B cell (primary cell): ENCODE data around the gene EEF1AKMT2. TPM values are rescaled to one million over a fixed set of nuclear protein-coding genes. Genes with fewer than 3 reads are reported as not detected.

Source experiments
- ATAC-seq: fragments of 200-7000 bp; cut with Tn5 transposase; one replicate; pipeline ENCODE4 v1.10.0; 2021; ENCODE audit warnings: low read depth, mild to moderate bottlenecking, moderate number of reproducible peaks, moderate library complexity
- CTCF ChIA-PET: fragments of 350-600 bp; sonication (Branson Sonifier 250); formaldehyde crosslinking; loops from one replicate; lab custom pipeline; 2021; ENCODE audit warnings: antibody characterized with exemption, inconsistent platforms; lab: Charles Lee
- POLR2A ChIA-PET: fragments of 350-600 bp; sonication (Branson Sonifier 250); formaldehyde crosslinking; loops from one replicate; lab custom pipeline; 2021; ENCODE audit warnings: antibody characterized with exemption; lab: Charles Lee
- DNase-seq: peaks from one replicate; pipeline ENCODE4 v3.0.0; 2013
- H2AFZ ChIP-seq: 2 replicates; pipeline ENCODE4 v1.6.1; 2012; ENCODE audit warnings: mild to moderate bottlenecking, low read depth, low read length; ENCODE audit not compliant: insufficient read depth, poor library complexity, severe bottlenecking
- H3K27ac ChIP-seq, 2 donors: 1 replicate in 1 of 2; 2 replicates in 1 of 2; pipeline ENCODE4 v1.5.1; 2012 to 2013; ENCODE audit warnings: low read length in 2 of 2, mild to moderate bottlenecking in 2 of 2, moderate library complexity in 1 of 2
- H3K27me3 ChIP-seq, 4 experiments: fragments of 200-600 bp in 1 of 4; sonication (generic) in 1 of 4; replicated peaks in 1 of 4; 1 replicate in 2 of 4; 2 replicates in 2 of 4; pipeline versions ENCODE4 v1.6.1 to v1.7.0; 2013 to 2016; ENCODE audit warnings: low read length in 3 of 4, mild to moderate bottlenecking in 2 of 4, mixed read lengths in 1 of 4, moderate library complexity in 1 of 4; ENCODE audit not compliant: insufficient read depth in 4 of 4, control insufficient read depth in 3 of 4; ENCODE audit errors: control extremely low read depth in 1 of 4
- H3K36me3 ChIP-seq, 2 experiments: replicated peaks in 1 of 2; 1 replicate in 1 of 2; 2 replicates in 1 of 2; pipeline versions ENCODE4 v1.6.1 to v1.7.1; 2013; ENCODE audit warnings: low read length in 1 of 2; ENCODE audit not compliant: insufficient read depth in 2 of 2, control insufficient read depth in 1 of 2; ENCODE audit errors: control extremely low read depth in 1 of 2, extremely low read depth in 1 of 2
- H3K4me1 ChIP-seq, 2 donors: fragments of 200-600 bp in 1 of 2; sonication (generic) in 1 of 2; 1 replicate in 1 of 2; 2 replicates in 1 of 2; pipeline versions ENCODE4 v1.5.1 to v1.6.1; 2013 to 2017; ENCODE audit warnings: low read length in 2 of 2; ENCODE audit not compliant: control insufficient read depth in 2 of 2, insufficient read depth in 2 of 2
- H3K4me2 ChIP-seq: replicated peaks from 2 replicates; pipeline ENCODE3; 2012; ENCODE audit warnings: mild to moderate bottlenecking, low read depth, low read length; ENCODE audit not compliant: poor library complexity, severe bottlenecking
- H3K4me3 ChIP-seq, 5 experiments: fragments of 200-600 bp in 1 of 5; sonication (generic) in 1 of 5; 1 replicate in 3 of 5; 2 replicates in 2 of 5; pipeline versions ENCODE4 v1.5.1 to v1.7.0; 2011 to 2016; ENCODE audit warnings: low read length in 4 of 5, mild to moderate bottlenecking in 4 of 5, low read depth in 2 of 5, control low read depth in 1 of 5, moderate library complexity in 1 of 5; ENCODE audit not compliant: insufficient read depth in 1 of 5; ENCODE audit errors: control extremely low read depth in 1 of 5, extremely low read depth in 1 of 5
- H3K79me2 ChIP-seq: fragments of 200-600 bp; sonication (generic); one replicate; pipeline ENCODE4 v1.6.0; 2016; ENCODE audit warnings: low read length; ENCODE audit not compliant: control insufficient read depth, insufficient read depth
- H3K9ac ChIP-seq: fragments of 200-600 bp; sonication (generic); 2 replicates; pipeline ENCODE4 v1.6.1; 2017; ENCODE audit warnings: mild to moderate bottlenecking, low read length, moderate library complexity
- H3K9me3 ChIP-seq, 3 donors: one replicate each; pipeline versions ENCODE4 v1.6.1 to v1.7.1; 2013; ENCODE audit warnings: low read length in 2 of 3; ENCODE audit not compliant: control insufficient read depth in 2 of 3, insufficient read depth in 1 of 3; ENCODE audit errors: control extremely low read depth in 1 of 3
- H4K20me1 ChIP-seq: 2 replicates; pipeline ENCODE4 v1.6.0; 2012; ENCODE audit warnings: mild to moderate bottlenecking, low read length; ENCODE audit not compliant: insufficient read depth, control insufficient read depth, poor library complexity, severe bottlenecking
- H3K27ac Mint-ChIP-seq: one replicate; pipeline ENCODE4 v1.8.0; 2021; ENCODE audit warnings: mixed read lengths
- H3K27me3 Mint-ChIP-seq: one replicate; pipeline ENCODE4 v1.8.0; 2021; ENCODE audit warnings: mixed read lengths
- H3K4me1 Mint-ChIP-seq: one replicate; pipeline ENCODE4 v1.8.0; 2021; ENCODE audit warnings: mixed read lengths
- H3K4me3 Mint-ChIP-seq: one replicate; pipeline ENCODE4 v1.8.0; 2021; ENCODE audit warnings: mixed read lengths
- H3K9me3 Mint-ChIP-seq: one replicate; pipeline ENCODE4 v1.8.0; 2022; ENCODE audit warnings: mixed read lengths; ENCODE audit not compliant: insufficient read depth
- EZH2 ChIP-seq: IDR thresholded peaks from 2 replicates; pipeline ENCODE4 v1.6.1; 2012; ENCODE audit warnings: borderline replicate concordance, low read depth, mild to moderate bottlenecking, moderate library complexity, low read length; ENCODE audit not compliant: insufficient read depth, poor library complexity, severe bottlenecking
- WGBS: methylation state at CpG from one replicate; pipeline ENCODE4 v1.1.5; 2013; ENCODE audit warnings: missing lambda C conversion rate; ENCODE audit not compliant: insufficient coverage; 5-methylcytosine and 5-hydroxymethylcytosine counted together
- intact Hi-C: fragments of 100-400 bp; cut with micrococcal nuclease; formaldehyde crosslinking; loops from one replicate; pipeline ENCODE4 v1.10.0; 2022
- polyA plus RNA-seq: library from polyadenylated mRNA; depleted of rRNA; stranded (reverse); fragments of >200 nt; gene quantifications from 2 replicates; pipeline ENCODE4 v1.2.3, GENCODE V29; 2012
- total RNA-seq, 2 donors: library from RNA; stranded (reverse); fragments of 120-200 nt in 1 of 2; gene quantifications; 1 replicate in 1 of 2; 2 replicates in 1 of 2; pipeline versions ENCODE4 v1.2.3 to v1.2.4, GENCODE V29; 2013 to 2022
- TF ChIP-seq, protein P1 (sequence below): fragments of 200-600 bp; IDR thresholded peaks from one replicate; pipeline ENCODE4 v1.8.0; 2022; ENCODE audit warnings: antibody characterized with exemption, mild to moderate bottlenecking

EEF1AKMT2 gene
- total and polyA plus RNA-seq, 2 donors (not counting 1 experiment from before 2014, with no cell fraction given), result 8.8 to 15.0 TPM

DNA sequence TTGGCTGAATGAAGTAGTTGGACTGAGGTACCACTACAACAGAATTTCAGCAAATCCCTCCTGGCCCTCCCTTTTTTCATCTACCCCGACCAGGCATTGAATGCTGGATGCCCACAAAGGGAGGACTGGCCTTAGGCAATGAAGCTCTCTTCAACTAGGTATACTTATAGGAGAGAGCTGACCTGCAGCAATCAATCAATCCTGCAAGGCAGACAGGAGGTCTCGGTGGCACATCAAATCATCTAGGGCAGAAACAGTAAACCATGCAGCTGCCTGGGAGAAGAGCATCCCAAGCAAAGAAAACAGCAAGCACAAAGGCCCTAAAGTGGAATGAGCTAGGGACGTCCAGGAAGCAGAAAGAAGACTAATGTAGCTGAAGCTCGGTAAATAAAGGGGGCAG, 7.5 kb upstream of the EEF1AKMT2 start:
- intact Hi-C loops, result no loop called here
- 97% methylated on average over 3 of the region's 4 CpGs for WGBS
- no peaks in the 10 kb centered on the region for H4K20me1 ChIP-seq

DNA sequence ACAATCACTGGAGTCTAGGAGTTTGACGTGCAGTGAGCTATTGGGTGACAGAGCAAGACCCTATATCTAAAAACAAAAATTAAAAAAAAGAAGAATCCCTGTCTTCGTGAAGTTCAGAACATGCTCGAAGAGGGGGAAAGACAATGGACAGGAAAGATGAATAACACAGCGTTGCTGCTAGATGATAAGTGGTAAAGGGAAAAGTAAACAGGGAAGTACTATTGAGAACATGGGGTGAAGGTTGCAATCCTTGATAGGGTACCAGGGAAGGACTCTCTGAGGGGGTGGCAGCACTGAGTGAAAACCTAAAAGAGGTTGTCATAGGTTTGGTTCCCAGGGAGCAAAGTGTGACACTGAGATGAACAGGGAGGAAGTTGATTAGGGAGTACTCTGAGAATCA, 7.1 kb upstream of the EEF1AKMT2 start:
- peaks cover 20% of the 10 kb centered on the region for H3K79me2 ChIP-seq
- H3K27me3 ChIP-seq, result peaks cover 0 to 3% (median 0%) of the 10 kb centered on the region in 4 experiments
- POLR2A ChIA-PET, result no interaction called here
- H4K20me1 ChIP-seq, result no peaks in the 10 kb centered on the region
- no peak overlapping the region for H3K4me3 ChIP-seq
- no peak for ATAC-seq
- TF ChIP-seq EZH2, result no peak
- TF ChIP-seq, protein P1, sequence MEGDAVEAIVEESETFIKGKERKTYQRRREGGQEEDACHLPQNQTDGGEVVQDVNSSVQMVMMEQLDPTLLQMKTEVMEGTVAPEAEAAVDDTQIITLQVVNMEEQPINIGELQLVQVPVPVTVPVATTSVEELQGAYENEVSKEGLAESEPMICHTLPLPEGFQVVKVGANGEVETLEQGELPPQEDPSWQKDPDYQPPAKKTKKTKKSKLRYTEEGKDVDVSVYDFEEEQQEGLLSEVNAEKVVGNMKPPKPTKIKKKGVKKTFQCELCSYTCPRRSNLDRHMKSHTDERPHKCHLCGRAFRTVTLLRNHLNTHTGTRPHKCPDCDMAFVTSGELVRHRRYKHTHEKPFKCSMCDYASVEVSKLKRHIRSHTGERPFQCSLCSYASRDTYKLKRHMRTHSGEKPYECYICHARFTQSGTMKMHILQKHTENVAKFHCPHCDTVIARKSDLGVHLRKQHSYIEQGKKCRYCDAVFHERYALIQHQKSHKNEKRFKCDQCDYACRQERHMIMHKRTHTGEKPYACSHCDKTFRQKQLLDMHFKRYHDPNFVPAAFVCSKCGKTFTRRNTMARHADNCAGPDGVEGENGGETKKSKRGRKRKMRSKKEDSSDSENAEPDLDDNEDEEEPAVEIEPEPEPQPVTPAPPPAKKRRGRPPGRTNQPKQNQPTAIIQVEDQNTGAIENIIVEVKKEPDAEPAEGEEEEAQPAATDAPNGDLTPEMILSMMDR, result no peak
- peaks cover 18% of the 10 kb centered on the region for H3K4me1 Mint-ChIP-seq
- no peaks in the 10 kb centered on the region for H3K9me3 Mint-ChIP-seq
- no peaks in the 10 kb centered on the region for H3K36me3 ChIP-seq
- H3K9me3 ChIP-seq, result no peaks in the 10 kb centered on the region
- H3K27me3 Mint-ChIP-seq, result peaks cover 4% of the 10 kb centered on the region
- H3K9ac ChIP-seq, result no peak overlapping the region
- no peak overlapping the region for H3K27ac ChIP-seq
- 90% methylated on average over 3 of the region's 4 CpGs for WGBS
- CTCF ChIA-PET, result no interaction called here
- H2AFZ ChIP-seq, result no peak overlapping the region
- H3K4me3 Mint-ChIP-seq, result no peak overlapping the region
- H3K4me1 ChIP-seq, result peaks cover 5 to 13% of the 10 kb centered on the region in 2 donors
- H3K27ac Mint-ChIP-seq, result no peak overlapping the region
- H3K4me2 ChIP-seq, result no peak overlapping the region
- intact Hi-C loops, result no loop called here
- DNase-seq, result no peak

More for the DNA sequence above, 7.5 kb upstream of the EEF1AKMT2 start:
- H3K27me3 ChIP-seq, result peaks cover 0 to 3% (median 0%) of the 10 kb centered on the region in 4 experiments
- peaks cover 18% of the 10 kb centered on the region for H3K4me1 Mint-ChIP-seq
- no peak overlapping the region for H3K4me3 ChIP-seq
- H3K27ac Mint-ChIP-seq, result no peak overlapping the region
- ChIA-PET CTCF (no interaction called here), POLR2A (no interaction called here)
- no peak for DNase-seq
- H3K27ac ChIP-seq, result no peak overlapping the region
- TF ChIP-seq, protein P1, result no peak
- TF ChIP-seq EZH2, result no peak
- H3K9me3 Mint-ChIP-seq, result no peaks in the 10 kb centered on the region
- no peaks in the 10 kb centered on the region for H3K36me3 ChIP-seq
- H3K79me2 ChIP-seq, result peaks cover 24% of the 10 kb centered on the region
- H3K9ac ChIP-seq, result no peak overlapping the region
- H3K4me2 ChIP-seq, result no peak overlapping the region
- H3K9me3 ChIP-seq, result no peaks in the 10 kb centered on the region
- H3K27me3 Mint-ChIP-seq, result peaks cover 4% of the 10 kb centered on the region
- no peak overlapping the region for H2AFZ ChIP-seq
- ATAC-seq, result no peak
- H3K4me1 ChIP-seq, result peaks cover 5 to 13% of the 10 kb centered on the region in 2 donors
- no peak overlapping the region for H3K4me3 Mint-ChIP-seq
